PC-9 (cell line): ENCODE data around the gene SEC11A. TPM values are rescaled to one million over a fixed set of nuclear protein-coding genes. Genes with fewer than 3 reads are reported as not detected.
"Not testable (repeated sequence)": the region's sequence is repeated elsewhere in the genome, so short reads cannot be mapped to it uniquely, and the experiment has no call there.

Source experiments
- BruUV-seq: library from RNA; stranded (reverse); fragments of 400-500 nt; replicated peaks from 2 replicates; lab custom pipeline; 2021; lab: Mats Ljungman, UMichigan
- CTCF ChIA-PET: fragments of 300-600 bp; sonication (Branson Sonifier 250); formaldehyde crosslinking; loops from one replicate; lab custom pipeline; 2022; ENCODE audit warnings: antibody characterized with exemption; lab: Charles Lee
- POLR2A ChIA-PET: fragments of 300-600 bp; sonication (Branson Sonifier 250); formaldehyde crosslinking; loops from one replicate; lab custom pipeline; 2022; ENCODE audit warnings: antibody characterized with exemption; ENCODE audit not compliant: unreplicated experiment; lab: Charles Lee
- DNase-seq, 2 experiments: peaks; one replicate each; pipeline versions ENCODE4 v3.0.0 to v3.0.0-alpha.2; 2015 to 2022; ENCODE audit warnings: mixed read lengths in 1 of 2
- H2AFZ ChIP-seq: fragments of 200-600 bp; sonication (generic); 2 replicates; pipeline ENCODE4 v1.8.1; 2017; ENCODE audit warnings: antibody characterized with exemption
- H3F3A ChIP-seq: fragments of 200-600 bp; sonication (generic); 2 replicates; pipeline ENCODE4 v1.8.1; 2017; ENCODE audit warnings: antibody characterized with exemption, mild to moderate bottlenecking, low read depth; ENCODE audit not compliant: insufficient read depth
- H3K27ac ChIP-seq: fragments of 200-600 bp; sonication (generic); 2 replicates; pipeline ENCODE4 v1.6.1; 2016; ENCODE audit warnings: mixed run types
- H3K27me3 ChIP-seq: fragments of 200-600 bp; sonication (generic); 2 replicates; pipeline ENCODE4 v1.6.1; 2016; ENCODE audit warnings: low read depth, mixed run types; ENCODE audit not compliant: insufficient read depth
- H3K36me3 ChIP-seq: fragments of 200-600 bp; sonication (generic); 2 replicates; pipeline ENCODE4 v1.6.1; 2016; ENCODE audit warnings: low read depth, mixed run types
- H3K4me1 ChIP-seq: fragments of 200-600 bp; sonication (generic); replicated peaks from 2 replicates; pipeline ENCODE4 v1.6.1; 2016; ENCODE audit warnings: mixed run types; ENCODE audit not compliant: insufficient read depth
- H3K4me2 ChIP-seq: fragments of 200-600 bp; sonication (generic); 2 replicates; pipeline ENCODE4 v1.6.1; 2017; ENCODE audit warnings: mixed run types
- H3K4me3 ChIP-seq: fragments of 200-600 bp; sonication (generic); 2 replicates; pipeline ENCODE4 v1.6.1; 2016; ENCODE audit warnings: mixed run types
- H3K79me2 ChIP-seq: fragments of 200-600 bp; sonication (generic); 2 replicates; pipeline ENCODE4 v1.6.1; 2017; ENCODE audit warnings: low read depth, mixed run types
- H3K9me2 ChIP-seq: fragments of 200-600 bp; sonication (generic); 2 replicates; pipeline ENCODE4 v1.8.1; 2017; ENCODE audit warnings: mild to moderate bottlenecking; ENCODE audit not compliant: insufficient read depth
- H3K9me3 ChIP-seq: fragments of 200-600 bp; sonication (generic); 2 replicates; pipeline ENCODE4 v1.8.1; 2016; ENCODE audit warnings: low read depth; ENCODE audit not compliant: insufficient read depth
- H4K20me1 ChIP-seq: fragments of 200-600 bp; sonication (generic); 2 replicates; pipeline ENCODE4 v1.8.1; 2017; ENCODE audit not compliant: insufficient read depth
- CTCF ChIP-seq: fragments of 200-600 bp; sonication (generic); conservative IDR thresholded peaks from 2 replicates; pipeline ENCODE4 v1.6.1; 2017; ENCODE audit warnings: mixed run types, antibody characterized with exemption, mild to moderate bottlenecking, moderate library complexity
- EZH2 ChIP-seq: fragments of 200-600 bp; sonication (generic); IDR thresholded peaks from 2 replicates; pipeline ENCODE4 v1.8.0; 2017; ENCODE audit warnings: antibody characterized with exemption, low read depth
- intact Hi-C: fragments of 100-400 bp; cut with micrococcal nuclease; formaldehyde crosslinking; loops from one replicate; pipeline ENCODE4 v1.10.0; 2022; ENCODE audit not compliant: unreplicated experiment
- total RNA-seq: library from RNA; stranded (reverse); gene quantifications from 2 replicates; pipeline ENCODE4 v1.2.3, GENCODE V29; 2021

SEC11A gene
- total RNA-seq, 1 experiment from 2014 or later, result 174 TPM

GRCh38 chr15:84689858-84690257, 26.1 kb downstream of the SEC11A start:
- H3K4me3 ChIP-seq, result no peak overlapping the region
- no peak for DNase-seq
- peaks cover 53% of the 10 kb centered on the region for H3K79me2 ChIP-seq
- no peaks in the 10 kb centered on the region for H3K9me3 ChIP-seq
- ChIA-PET POLR2A (no interaction called here), CTCF (no interaction called here)
- no peaks in the 10 kb centered on the region for H3K27me3 ChIP-seq
- H3K27ac ChIP-seq, result no peak overlapping the region
- H3F3A ChIP-seq, result peaks cover 32% of the 10 kb centered on the region
- peaks cover 35% of the 10 kb centered on the region for H4K20me1 ChIP-seq
- peaks cover 16% of the 10 kb centered on the region for H3K4me1 ChIP-seq
- H2AFZ ChIP-seq, result no peak overlapping the region
- TF ChIP-seq CTCF (no peak), EZH2 (no peak)
- intact Hi-C loops, result no loop called here
- no peaks in the 10 kb centered on the region for H3K9me2 ChIP-seq
- no peak overlapping the region for H3K4me2 ChIP-seq
- H3K36me3 ChIP-seq, result peaks cover 35% of the 10 kb centered on the region
- BruUV-seq, result no TSS peak

GRCh38 chr15:84686446-84686845, 29.5 kb downstream of the SEC11A start:
- H3K4me2 ChIP-seq, H4K20me1 ChIP-seq, H3K9me2 ChIP-seq, H3K27me3 ChIP-seq, H2AFZ ChIP-seq, DNase-seq, intact Hi-C loops, CTCF ChIA-PET, H3K9me3 ChIP-seq, POLR2A ChIA-PET, BruUV-seq, H3K4me3 ChIP-seq: not testable (repeated sequence)
- Histone ChIP-seq H3F3A (peaks cover 37% of the 10 kb centered on the region), H3K36me3 (peaks cover 29% of the 10 kb centered on the region), H3K79me2 (peaks cover 41% of the 10 kb centered on the region), H3K27ac (peak overlapping the region; percentile 57; the same call in 1 of the 2 replicates), H3K4me1 (peaks cover 19% of the 10 kb centered on the region)

- DNase-seq, result peak; percentile 59 to 78
- TF ChIP-seq EZH2 (no peak), CTCF (no peak)
- Histone ChIP-seq H4K20me1 (no peaks in the 10 kb centered on the region), H3K27ac (peak overlapping the region; percentile 57), H3F3A (peaks cover 41% of the 10 kb centered on the region), H3K36me3 (peaks cover 20% of the 10 kb centered on the region), H3K4me2 (peak overlapping the region; percentile 44; the same call in 1 of the 2 replicates), H2AFZ (no peak overlapping the region), H3K27me3 (no peaks in the 10 kb centered on the region), H3K4me1 (peaks cover 19% of the 10 kb centered on the region), H3K9me3 (no peaks in the 10 kb centered on the region), H3K79me2 (peaks cover 29% of the 10 kb centered on the region), H3K9me2 (no peaks in the 10 kb centered on the region), H3K4me3 (no peak overlapping the region)
- BruUV-seq, result no TSS peak
- CTCF ChIA-PET, result interaction anchor here (0.6 to 1.0 kb wide), 4 partner anchors 11 to 94 kb away, joined by 5 to 10 read pairs (median 8); no protein-coding TSS in a partner anchor
- POLR2A ChIA-PET, result interaction anchor here (0.7 kb wide), 1 partner anchor 21 kb away, joined by 25 read pairs; no protein-coding TSS in a partner anchor
- intact Hi-C loops, result no loop called here
Observed at GRCh38 chr15:84685304-84685703, 30.6 kb downstream of the SEC11A start.

GRCh38 chr15:84684092-84684491, 31.8 kb downstream of the SEC11A start:
- Histone ChIP-seq H3K27ac (no peak overlapping the region), H3K4me1 (peaks cover 19% of the 10 kb centered on the region), H3K9me2 (no peaks in the 10 kb centered on the region), H2AFZ (no peak overlapping the region), H3F3A (peaks cover 40% of the 10 kb centered on the region), H4K20me1 (no peaks in the 10 kb centered on the region), H3K27me3 (no peaks in the 10 kb centered on the region), H3K4me3 (no peak overlapping the region), H3K79me2 (peaks cover 22% of the 10 kb centered on the region; the same call in 1 of the 2 replicates), H3K9me3 (no peaks in the 10 kb centered on the region), H3K4me2 (no peak overlapping the region), H3K36me3 (peaks cover 21% of the 10 kb centered on the region)
- no peak for DNase-seq
- intact Hi-C loops, result no loop called here
- ChIA-PET CTCF (no interaction called here), POLR2A (no interaction called here)
- TF ChIP-seq CTCF (no peak), EZH2 (no peak)
- no TSS peak for BruUV-seq
